Ascending aorta (tissue), 2 donors: ENCODE data around the gene EI24. TPM values are rescaled to one million over a fixed set of nuclear protein-coding genes. Genes with fewer than 3 reads are reported as not detected.

Experiments used
- DNase-seq, 2 donors: peaks; one replicate each; pipeline ENCODE4 v3.0.0-alpha.2; 2019; ENCODE audit warnings: low spot score in 2 of 2
- H3K27ac ChIP-seq, 2 donors: fragments of 200-600 bp; sonication (generic); one replicate each; pipeline ENCODE4 v1.5.1; 2016 to 2017; ENCODE audit warnings: mild to moderate bottlenecking in 1 of 2
- H3K27me3 ChIP-seq: fragments of 200-600 bp; sonication (generic); one replicate; pipeline ENCODE4 v1.5.1; 2017
- H3K36me3 ChIP-seq, 2 donors: fragments of 200-600 bp; sonication (generic); one replicate each; pipeline ENCODE4 v1.5.1; 2016
- H3K4me1 ChIP-seq, 2 donors: fragments of 200-600 bp; sonication (generic); one replicate each; pipeline ENCODE4 v1.5.1; 2016 to 2017; ENCODE audit warnings: mild to moderate bottlenecking in 1 of 2
- H3K4me3 ChIP-seq, 2 donors: fragments of 200-600 bp; sonication (generic); one replicate each; pipeline ENCODE4 v1.5.1; 2016 to 2017; ENCODE audit warnings: mild to moderate bottlenecking in 1 of 2
- H3K9me3 ChIP-seq, 2 donors: fragments of 200-600 bp; sonication (generic); one replicate each; pipeline ENCODE4 v1.5.1; 2016
- CTCF ChIP-seq, 3 experiments: fragments of 200-600 bp in 2 of 3; fragments of 450-650 bp in 1 of 3; sonication (generic) in 2 of 3; IDR thresholded peaks; one replicate each; pipeline ENCODE4 v1.5.1; 2016 to 2019; ENCODE audit warnings: antibody characterized with exemption in 3 of 3, mild to moderate bottlenecking in 1 of 3, moderate library complexity in 1 of 3
- intact Hi-C: fragments of 100-400 bp; cut with DNase I; formaldehyde crosslinking; loops from one replicate; pipeline ENCODE4 v1.15.1; 2023
- total RNA-seq: library from RNA; depleted of rRNA; stranded (reverse); fragments of >200 nt; gene quantifications from one replicate; pipeline ENCODE4 v1.1.0, GENCODE V29; 2016

EI24 gene
- total RNA-seq, 1 donor from 2014 or later, result 111 TPM

GRCh38 chr11:125559888-125560287 is 9.4 kb upstream of the EI24 start:
- Histone ChIP-seq H3K4me3 (no peak overlapping the region), H3K27ac (no peak overlapping the region), H3K27me3 (no peaks in the 10 kb centered on the region), H3K4me1 (no peaks in the 10 kb centered on the region), H3K9me3 (no peaks in the 10 kb centered on the region), H3K36me3 (no peaks in the 10 kb centered on the region)
- no peak for DNase-seq
- TF ChIP-seq CTCF (IDR thresholded peaks at IDR 0.05), result no peak
- intact Hi-C loops, result no loop called here

- no peaks in the 10 kb centered on the region for H3K36me3 ChIP-seq
- no peak for DNase-seq
- no peaks in the 10 kb centered on the region for H3K27me3 ChIP-seq
- no peak for TF ChIP-seq CTCF (IDR thresholded peaks at IDR 0.05)
- no peak overlapping the region for H3K27ac ChIP-seq
- no peak overlapping the region for H3K4me3 ChIP-seq
- intact Hi-C loops, result no loop called here
- no peaks in the 10 kb centered on the region for H3K9me3 ChIP-seq
- no peaks in the 10 kb centered on the region for H3K4me1 ChIP-seq
Measured at GRCh38 chr11:125561924-125562323, 7.4 kb upstream of the EI24 start.

- intact Hi-C loops, result no loop called here
- H3K36me3 ChIP-seq, result no peaks in the 10 kb centered on the region
- H3K9me3 ChIP-seq, result no peaks in the 10 kb centered on the region
- no peak overlapping the region for H3K4me3 ChIP-seq
- DNase-seq, result no peak
- TF ChIP-seq CTCF (IDR thresholded peaks at IDR 0.05), result no peak
- no peak overlapping the region for H3K27ac ChIP-seq
- no peaks in the 10 kb centered on the region for H3K4me1 ChIP-seq
- no peaks in the 10 kb centered on the region for H3K27me3 ChIP-seq
Measured at GRCh38 chr11:125562430-125562829, 6.8 kb upstream of the EI24 start.

GRCh38 chr11:125564357-125564756 is 4.9 kb upstream of the EI24 start:
- DNase-seq, result no peak
- intact Hi-C loops, result no loop called here
- Histone ChIP-seq H3K36me3 (no peaks in the 10 kb centered on the region), H3K27ac (no peak overlapping the region), H3K9me3 (no peaks in the 10 kb centered on the region), H3K4me3 (no peak overlapping the region), H3K4me1 (peaks cover 0 to 3% of the 10 kb centered on the region in 2 donors), H3K27me3 (no peaks in the 10 kb centered on the region)
- TF ChIP-seq CTCF (IDR thresholded peaks at IDR 0.05), result no peak

- no peak for DNase-seq
- H3K27me3 ChIP-seq, result no peaks in the 10 kb centered on the region
- no peaks in the 10 kb centered on the region for H3K9me3 ChIP-seq
- no peak for TF ChIP-seq CTCF (IDR thresholded peaks at IDR 0.05)
- H3K27ac ChIP-seq, result no peak overlapping the region
- intact Hi-C loops, result loop anchor here (5.0 kb wide), 2 partner anchors 321 to 496 kb away; partner anchors contain the start of genes CDON and HYLS1
- H3K4me3 ChIP-seq, result no peak overlapping the region
- peaks cover 5 to 16% of the 10 kb centered on the region in 2 donors for H3K4me1 ChIP-seq
- no peaks in the 10 kb centered on the region for H3K36me3 ChIP-seq
Measured at GRCh38 chr11:125566235-125566634, 3.0 kb upstream of the EI24 start.
